Loucy (cell line): Measurements from ENCODE around the gene VPS37B.

ENCODE experiments used
- EZH2phosphoT487 ChIP-seq: fragments of 200-600 bp; IDR thresholded peaks from 2 replicates; pipeline ENCODE4 v1.6.1; 2018; ENCODE audit warnings: antibody characterized with exemption, mild to moderate bottlenecking, moderate library complexity, borderline replicate concordance
- TF ChIP-seq, protein P1 (sequence below): fragments of 200-600 bp; sonication (generic); conservative IDR thresholded peaks from 2 replicates; pipeline ENCODE4 v1.5.1; 2014; ENCODE audit warnings: mild to moderate bottlenecking, antibody characterized with exemption, low read length

DNA sequence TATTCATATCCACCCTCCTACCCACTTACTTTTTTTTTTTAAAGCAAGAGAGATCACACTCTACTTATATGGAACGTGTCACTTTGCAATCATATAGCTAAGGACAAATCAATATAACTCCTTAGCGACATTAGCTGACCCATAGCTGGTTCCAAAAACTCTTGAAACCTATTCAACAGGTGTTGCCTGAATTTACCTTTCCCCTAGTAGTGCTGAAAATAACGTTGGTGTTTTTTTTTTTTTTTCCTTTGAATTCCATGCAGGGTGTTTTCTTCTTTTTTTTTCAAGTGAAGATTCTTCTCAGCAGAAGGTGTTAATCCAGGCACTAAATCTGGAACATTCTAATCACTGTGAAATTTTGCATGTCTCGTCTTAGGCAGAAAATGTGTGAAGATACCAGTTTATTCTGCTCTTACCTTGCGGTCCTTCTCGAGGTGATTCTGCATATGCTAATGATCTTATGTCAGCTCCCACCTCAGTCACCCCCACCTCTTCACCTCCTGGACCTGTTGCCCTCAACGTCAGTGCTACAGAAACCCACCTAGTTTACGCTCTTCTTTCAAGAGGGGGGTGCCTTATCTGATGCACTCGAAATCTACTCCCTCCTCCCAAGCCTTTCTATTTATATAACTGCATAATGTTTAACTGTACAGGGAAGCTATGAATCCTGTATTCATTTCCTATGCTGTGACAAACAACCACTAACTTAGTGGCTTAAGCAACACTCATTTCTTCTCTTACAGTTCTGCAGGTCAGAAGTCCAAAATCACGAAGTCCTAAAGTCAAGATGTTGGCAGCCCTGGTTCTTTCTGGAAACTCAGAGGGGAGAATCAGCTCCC, 7.1 kb upstream of the VPS37B start:
- TF ChIP-seq, protein P1, sequence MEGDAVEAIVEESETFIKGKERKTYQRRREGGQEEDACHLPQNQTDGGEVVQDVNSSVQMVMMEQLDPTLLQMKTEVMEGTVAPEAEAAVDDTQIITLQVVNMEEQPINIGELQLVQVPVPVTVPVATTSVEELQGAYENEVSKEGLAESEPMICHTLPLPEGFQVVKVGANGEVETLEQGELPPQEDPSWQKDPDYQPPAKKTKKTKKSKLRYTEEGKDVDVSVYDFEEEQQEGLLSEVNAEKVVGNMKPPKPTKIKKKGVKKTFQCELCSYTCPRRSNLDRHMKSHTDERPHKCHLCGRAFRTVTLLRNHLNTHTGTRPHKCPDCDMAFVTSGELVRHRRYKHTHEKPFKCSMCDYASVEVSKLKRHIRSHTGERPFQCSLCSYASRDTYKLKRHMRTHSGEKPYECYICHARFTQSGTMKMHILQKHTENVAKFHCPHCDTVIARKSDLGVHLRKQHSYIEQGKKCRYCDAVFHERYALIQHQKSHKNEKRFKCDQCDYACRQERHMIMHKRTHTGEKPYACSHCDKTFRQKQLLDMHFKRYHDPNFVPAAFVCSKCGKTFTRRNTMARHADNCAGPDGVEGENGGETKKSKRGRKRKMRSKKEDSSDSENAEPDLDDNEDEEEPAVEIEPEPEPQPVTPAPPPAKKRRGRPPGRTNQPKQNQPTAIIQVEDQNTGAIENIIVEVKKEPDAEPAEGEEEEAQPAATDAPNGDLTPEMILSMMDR: no peak
- no peak for TF ChIP-seq EZH2phosphoT487
